Gastrocnemius medialis (tissue), 4 donors: Measurements from ENCODE around the gene CELF4.

ENCODE experiments used
- POLR2A ChIP-seq, 2 donors: fragments of 450-650 bp; IDR thresholded peaks; one replicate each; pipeline ENCODE4 v1.6.1; 2017; ENCODE audit warnings: antibody characterized with exemption in 2 of 2, mild to moderate bottlenecking in 2 of 2, moderate library complexity in 2 of 2
- TF ChIP-seq, protein P1 (sequence below), 5 experiments: fragments of 450-650 bp in 3 of 5; fragments of 200-600 bp in 2 of 5; sonication (generic) in 2 of 5; IDR thresholded peaks in 4 of 5; conservative IDR thresholded peaks in 1 of 5; 1 replicate in 4 of 5; 2 replicates in 1 of 5; pipeline ENCODE4 v1.5.1; 2016 to 2019; ENCODE audit warnings: antibody characterized with exemption in 5 of 5, mild to moderate bottlenecking in 3 of 5, moderate library complexity in 3 of 5

DNA sequence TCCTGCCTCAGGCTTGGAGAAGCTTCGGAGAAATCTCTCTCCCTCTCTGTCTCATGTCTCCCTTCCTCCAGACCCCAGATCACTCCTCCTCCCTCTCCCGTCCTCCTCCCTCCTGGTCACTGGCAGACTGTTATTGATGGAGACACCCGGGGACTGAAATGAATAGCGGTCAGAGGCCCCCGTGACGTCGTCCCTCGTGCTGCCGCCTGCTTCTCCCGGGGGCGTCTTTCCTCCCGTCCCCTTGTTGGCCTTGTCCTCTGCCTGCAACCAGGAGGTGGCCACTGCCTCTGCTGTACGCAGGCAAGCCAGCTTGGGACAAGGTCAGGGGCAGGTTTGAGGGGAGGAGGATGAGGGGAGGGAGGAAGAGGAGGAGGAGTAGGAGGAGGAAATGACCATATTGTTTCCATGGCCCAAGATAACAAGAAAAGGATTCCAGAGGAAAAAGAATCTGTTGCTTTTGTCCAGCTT is 78.2 kb downstream of the CELF4 start:
- TF ChIP-seq POLR2A (IDR thresholded peaks at IDR 0.05): no peak
- TF ChIP-seq, protein P1, sequence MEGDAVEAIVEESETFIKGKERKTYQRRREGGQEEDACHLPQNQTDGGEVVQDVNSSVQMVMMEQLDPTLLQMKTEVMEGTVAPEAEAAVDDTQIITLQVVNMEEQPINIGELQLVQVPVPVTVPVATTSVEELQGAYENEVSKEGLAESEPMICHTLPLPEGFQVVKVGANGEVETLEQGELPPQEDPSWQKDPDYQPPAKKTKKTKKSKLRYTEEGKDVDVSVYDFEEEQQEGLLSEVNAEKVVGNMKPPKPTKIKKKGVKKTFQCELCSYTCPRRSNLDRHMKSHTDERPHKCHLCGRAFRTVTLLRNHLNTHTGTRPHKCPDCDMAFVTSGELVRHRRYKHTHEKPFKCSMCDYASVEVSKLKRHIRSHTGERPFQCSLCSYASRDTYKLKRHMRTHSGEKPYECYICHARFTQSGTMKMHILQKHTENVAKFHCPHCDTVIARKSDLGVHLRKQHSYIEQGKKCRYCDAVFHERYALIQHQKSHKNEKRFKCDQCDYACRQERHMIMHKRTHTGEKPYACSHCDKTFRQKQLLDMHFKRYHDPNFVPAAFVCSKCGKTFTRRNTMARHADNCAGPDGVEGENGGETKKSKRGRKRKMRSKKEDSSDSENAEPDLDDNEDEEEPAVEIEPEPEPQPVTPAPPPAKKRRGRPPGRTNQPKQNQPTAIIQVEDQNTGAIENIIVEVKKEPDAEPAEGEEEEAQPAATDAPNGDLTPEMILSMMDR (IDR thresholded peaks at IDR 0.05 in 4 of 5, conservative IDR thresholded peaks at IDR 0.05 in 1 of 5): no peak
